GM23338 (cell line): ENCODE results near the gene ALMS1. TPM values are rescaled to one million over a fixed set of nuclear protein-coding genes. Genes with fewer than 3 reads are reported as not detected.

Experiments
- ATAC-seq: fragments of 200-7000 bp; cut with Tn5 transposase; 3 replicates; pipeline ENCODE4 v1.9.1; 2020
- DNase-seq: peaks from one replicate; pipeline ENCODE4 v3.0.0-alpha.2; 2015; ENCODE audit warnings: low spot score
- H2AFZ ChIP-seq: fragments of 200-600 bp; sonication (generic); 2 replicates; pipeline ENCODE4 v1.8.0; 2016; ENCODE audit warnings: antibody characterized with exemption, mild to moderate bottlenecking, moderate library complexity
- H3F3A ChIP-seq: fragments of 200-600 bp; sonication (generic); replicated peaks from 2 replicates; pipeline ENCODE4 v1.8.0; 2017; ENCODE audit warnings: antibody characterized with exemption, mixed run types, low read depth
- H3K27ac ChIP-seq: fragments of 200-600 bp; sonication (generic); 2 replicates; pipeline ENCODE4 v1.6.1; 2016; ENCODE audit warnings: low read depth
- H3K27me3 ChIP-seq: fragments of 200-600 bp; sonication (generic); 2 replicates; pipeline ENCODE4 v1.8.0; 2016; ENCODE audit warnings: mild to moderate bottlenecking, mixed run types, moderate library complexity; ENCODE audit not compliant: insufficient read depth
- H3K36me3 ChIP-seq: fragments of 200-600 bp; sonication (generic); 2 replicates; pipeline ENCODE4 v1.8.0; 2016; ENCODE audit warnings: mild to moderate bottlenecking; ENCODE audit not compliant: insufficient read depth
- H3K4me1 ChIP-seq: fragments of 200-600 bp; sonication (generic); 2 replicates; pipeline ENCODE4 v1.8.0; 2016; ENCODE audit warnings: mild to moderate bottlenecking, moderate library complexity; ENCODE audit not compliant: insufficient read depth
- H3K4me2 ChIP-seq: fragments of 200-600 bp; sonication (generic); 2 replicates; pipeline ENCODE4 v1.7.1; 2017; ENCODE audit warnings: mixed run types
- H3K4me3 ChIP-seq: fragments of 200-600 bp; sonication (generic); 2 replicates; pipeline ENCODE4 v1.6.1; 2016; ENCODE audit warnings: mixed run types
- H3K79me2 ChIP-seq: fragments of 200-600 bp; sonication (generic); replicated peaks from 2 replicates; pipeline ENCODE4 v1.8.0; 2017; ENCODE audit warnings: mild to moderate bottlenecking; ENCODE audit not compliant: insufficient read depth
- H3K9me2 ChIP-seq: fragments of 200-600 bp; sonication (generic); 2 replicates; pipeline ENCODE4 v1.8.0; 2017; ENCODE audit not compliant: insufficient read depth
- H4K20me1 ChIP-seq: fragments of 200-600 bp; sonication (generic); replicated peaks from 2 replicates; pipeline ENCODE4 v1.8.0; 2017; ENCODE audit warnings: mild to moderate bottlenecking; ENCODE audit not compliant: insufficient read depth
- H3K27ac Mint-ChIP-seq: 2 replicates; pipeline ENCODE4 v1.8.0; 2020; ENCODE audit warnings: inconsistent platforms, mild to moderate bottlenecking, moderate library complexity, mixed read lengths
- H3K27me3 Mint-ChIP-seq: 3 replicates; pipeline ENCODE4 v1.8.0; 2022; ENCODE audit warnings: low read depth, mild to moderate bottlenecking, moderate library complexity, mixed read lengths, inconsistent platforms; ENCODE audit not compliant: insufficient read depth, poor library complexity
- H3K36me3 Mint-ChIP-seq: 3 replicates; pipeline ENCODE4 v1.8.0; 2021; ENCODE audit warnings: low read depth, mild to moderate bottlenecking, inconsistent platforms, moderate library complexity, mixed read lengths
- H3K4me1 Mint-ChIP-seq: 3 replicates; pipeline ENCODE4 v1.8.0; 2020; ENCODE audit warnings: mild to moderate bottlenecking, inconsistent platforms, mixed read lengths
- H3K4me3 Mint-ChIP-seq: 3 replicates; pipeline ENCODE4 v1.8.0; 2021; ENCODE audit warnings: moderate library complexity, mild to moderate bottlenecking, inconsistent platforms, mixed read lengths
- H3K9me3 Mint-ChIP-seq: 3 replicates; pipeline ENCODE4 v1.8.0; 2020; ENCODE audit warnings: moderate library complexity, mild to moderate bottlenecking, inconsistent platforms, mixed read lengths
- CREB1 ChIP-seq: fragments of 250-450 bp; sonication (Bioruptor Pico); IDR thresholded peaks from 2 replicates; pipeline ENCODE4 v1.5.0; 2020; ENCODE audit warnings: low read depth, mild to moderate bottlenecking, moderate library complexity
- CTCF ChIP-seq, 2 experiments: fragments of 200-600 bp in 1 of 2; sonication (generic) in 1 of 2; conservative IDR thresholded peaks; 2 replicates each; pipeline versions ENCODE4 v1.5.1 to v1.6.1; 2016 to 2017; ENCODE audit warnings: antibody characterized with exemption in 2 of 2, low read depth in 2 of 2, mild to moderate bottlenecking in 2 of 2, moderate library complexity in 1 of 2
- ETS1 ChIP-seq: IDR thresholded peaks from 2 replicates; pipeline ENCODE4 v1.6.1; 2016; ENCODE audit warnings: antibody characterized with exemption
- EZH2 ChIP-seq: fragments of 200-600 bp; sonication (generic); IDR thresholded peaks from one replicate; pipeline ENCODE4 v1.8.0; 2017; ENCODE audit warnings: antibody characterized with exemption, mild to moderate bottlenecking, low read depth; ENCODE audit not compliant: unreplicated experiment
- EZH2phosphoT487 ChIP-seq: fragments of 200-600 bp; sonication (generic); IDR thresholded peaks from one replicate; pipeline ENCODE4 v1.8.1; 2018; ENCODE audit warnings: antibody characterized with exemption; ENCODE audit not compliant: unreplicated experiment
- JUNB ChIP-seq: IDR thresholded peaks from one replicate; pipeline ENCODE4 v1.6.1; 2016; ENCODE audit warnings: antibody characterized with exemption; ENCODE audit not compliant: unreplicated experiment
- NANOG ChIP-seq: IDR thresholded peaks from 2 replicates; pipeline ENCODE4 v1.6.1; 2016; ENCODE audit warnings: antibody characterized with exemption, borderline replicate concordance
- POLR2AphosphoS5 ChIP-seq: IDR thresholded peaks from 2 replicates; pipeline ENCODE4 v1.6.1; 2016; ENCODE audit warnings: antibody characterized with exemption, low read depth
- REST ChIP-seq: IDR thresholded peaks from one replicate; pipeline ENCODE4 v1.6.1; 2018; ENCODE audit warnings: antibody characterized with exemption; ENCODE audit not compliant: unreplicated experiment
- STAT1 ChIP-seq: IDR thresholded peaks from one replicate; pipeline ENCODE4 v1.6.1; 2016; ENCODE audit warnings: antibody characterized with exemption; ENCODE audit not compliant: unreplicated experiment
- ZNF114 ChIP-seq: fragments of 250-450 bp; sonication (Bioruptor Pico); IDR thresholded peaks from 2 replicates; pipeline ENCODE4 v1.5.0; 2020; ENCODE audit warnings: mild to moderate bottlenecking, moderate library complexity
- ZNF331 ChIP-seq: fragments of 250-450 bp; sonication (Bioruptor Pico); IDR thresholded peaks from 2 replicates; pipeline ENCODE4 v1.5.0; 2020; ENCODE audit warnings: low read depth, mild to moderate bottlenecking, moderate library complexity
- ZNF462 ChIP-seq: fragments of 250-450 bp; sonication (Bioruptor Pico); IDR thresholded peaks from 2 replicates; pipeline ENCODE4 v1.5.0; 2020; ENCODE audit warnings: mild to moderate bottlenecking, moderate library complexity
- polyA plus RNA-seq: library from polyadenylated mRNA; unstranded; fragments of >200 nt; fragmentation: Nextera tagmentation; extraction: Ambion mirVana; gene quantifications from 2 replicates; pipeline ENCODE4 v1.2.1, GENCODE V29; 2016
- total RNA-seq: library from RNA; depleted of rRNA; stranded (reverse); fragments of >200 nt; shearing (Covaris generic); gene quantifications from 2 replicates; pipeline ENCODE4 v1.2.3, GENCODE V29; 2014

The ALMS1 gene
- total and polyA plus RNA-seq, 2 experiments from 2014 or later = 38.8 to 65.7 TPM

GRCh38 chr2:73641767-73642062 lies 256.1 kb downstream of the ALMS1 start:
- no peaks in the 10 kb centered on the region for H3K27me3 ChIP-seq
- H3K36me3 ChIP-seq = no peaks in the 10 kb centered on the region
- H3K27ac ChIP-seq = no peak overlapping the region
- H3K4me3 Mint-ChIP-seq = no peak overlapping the region
- DNase-seq (no peak), ATAC-seq (no peak)
- no peaks in the 10 kb centered on the region for H4K20me1 ChIP-seq
- no peaks in the 10 kb centered on the region for H3K9me2 ChIP-seq
- TF ChIP-seq CREB1 (CRISPR knock-in tag) (no peak), ZNF462 (CRISPR knock-in tag) (no peak), POLR2AphosphoS5 (no peak), ZNF114 (CRISPR knock-in tag) (no peak), CTCF (conservative IDR thresholded peaks at IDR 0.05; ENCODE audit: low read depth in 2 of 2) (no peak), STAT1 (no peak), EZH2phosphoT487 (no peak), EZH2 (no peak), ETS1 (no peak), REST (no peak), JUNB (no peak), NANOG (no peak), ZNF331 (CRISPR knock-in tag) (no peak)
- no peak overlapping the region for H3K4me2 ChIP-seq
- H3F3A ChIP-seq = no peaks in the 10 kb centered on the region
- H3K9me3 Mint-ChIP-seq = peaks cover 57% of the 10 kb centered on the region
- H3K4me3 ChIP-seq = no peak overlapping the region
- H3K27me3 Mint-ChIP-seq = peaks cover 2% of the 10 kb centered on the region
- H3K4me1 ChIP-seq = no peaks in the 10 kb centered on the region
- no peaks in the 10 kb centered on the region for H3K4me1 Mint-ChIP-seq
- no peaks in the 10 kb centered on the region for H3K79me2 ChIP-seq
- peaks cover 27% of the 10 kb centered on the region for H3K36me3 Mint-ChIP-seq
- no peak overlapping the region for H2AFZ ChIP-seq
- no peak overlapping the region for H3K27ac Mint-ChIP-seq
